Measurements from ENCODE around the gene TSPEAR.

- no peak for TF ChIP-seq CTCF (IDR thresholded peaks at IDR 0.05)
- TF ChIP-seq POLR2A (IDR thresholded peaks at IDR 0.05): no peak
Measured at GRCh38 chr21:44450999-44451398, 260.4 kb downstream of the TSPEAR start.
